Neural cell (in vitro differentiated cells): ENCODE results near the gene LIPC. TPM values are rescaled to one million over a fixed set of nuclear protein-coding genes. Genes with fewer than 3 reads are reported as not detected.

Experiments used
- H2AFZ ChIP-seq: fragments of 200-600, 300-800 bp; sonication (generic), shearing (Covaris generic); 2 replicates; pipeline ENCODE4 v1.6.0; 2014; ENCODE audit warnings: low read depth, mild to moderate bottlenecking, antibody characterized with exemption, low read length, moderate library complexity
- H3F3A ChIP-seq: fragments of 200-600 bp; shearing (Covaris generic); 2 replicates; pipeline ENCODE4 v1.6.1; 2016; ENCODE audit warnings: mild to moderate bottlenecking, moderate library complexity, mixed read lengths, antibody characterized with exemption, low read length; ENCODE audit not compliant: insufficient read depth, poor library complexity, severe bottlenecking
- H3K27ac ChIP-seq: fragments of 200-600, 300-800 bp; sonication (generic), shearing (Covaris generic); 2 replicates; pipeline ENCODE4 v1.5.1; 2014; ENCODE audit warnings: mild to moderate bottlenecking, low read length, moderate library complexity
- H3K27me3 ChIP-seq: fragments of 300-800, 200-600 bp; sonication (generic), shearing (Covaris generic); 2 replicates; pipeline ENCODE4 v1.6.0; 2014; ENCODE audit warnings: mild to moderate bottlenecking, low read depth, low read length, moderate library complexity; ENCODE audit not compliant: insufficient read depth
- H3K36me3 ChIP-seq: fragments of 300-800, 200-600 bp; sonication (generic), shearing (Covaris generic); 2 replicates; pipeline ENCODE4 v1.5.1; 2014; ENCODE audit warnings: mild to moderate bottlenecking, antibody characterized with exemption, low read length, moderate library complexity; ENCODE audit not compliant: insufficient read depth
- H3K4me2 ChIP-seq: fragments of 300-800, 200-600 bp; sonication (generic), shearing (Covaris generic); 2 replicates; pipeline ENCODE4 v1.6.0; 2014; ENCODE audit warnings: mild to moderate bottlenecking, low read length
- H3K4me3 ChIP-seq: fragments of 300-800, 200-600 bp; sonication (generic), shearing (Covaris generic); 2 replicates; pipeline ENCODE4 v1.5.1; 2014; ENCODE audit warnings: mild to moderate bottlenecking, low read length, moderate library complexity
- H3K79me2 ChIP-seq: fragments of 200-600 bp; shearing (Covaris generic); replicated peaks from 2 replicates; pipeline ENCODE4 v1.6.0; 2014; ENCODE audit warnings: mild to moderate bottlenecking, low read length, moderate library complexity; ENCODE audit not compliant: insufficient read depth
- H3K9ac ChIP-seq: fragments of 300-800, 200-600 bp; sonication (generic), shearing (Covaris generic); 2 replicates; pipeline ENCODE4 v1.6.1; 2016; ENCODE audit warnings: mild to moderate bottlenecking, low read length, mixed read lengths
- H3K9me2 ChIP-seq: fragments of 200-600 bp; shearing (Covaris generic); 2 replicates; pipeline ENCODE4 v1.6.1; 2016; ENCODE audit warnings: mild to moderate bottlenecking, low read length, mixed read lengths; ENCODE audit not compliant: insufficient read depth
- H3K9me3 ChIP-seq: fragments of 200-600, 300-800 bp; sonication (generic), shearing (Covaris generic); 2 replicates; pipeline ENCODE4 v1.6.1; 2016; ENCODE audit warnings: mild to moderate bottlenecking, mixed run types, low read length, moderate library complexity, mixed read lengths
- H4K20me1 ChIP-seq: fragments of 200-600 bp; shearing (Covaris generic); 2 replicates; pipeline ENCODE4 v1.6.1; 2016; ENCODE audit warnings: mild to moderate bottlenecking, mixed run types; ENCODE audit not compliant: insufficient read depth
- EP300 ChIP-seq: fragments of 450-650 bp; conservative IDR thresholded peaks from 2 replicates; pipeline ENCODE4 v1.6.1; 2014; ENCODE audit warnings: antibody characterized with exemption, mild to moderate bottlenecking, moderate library complexity; ENCODE audit not compliant: poor library complexity, severe bottlenecking
- EZH2 ChIP-seq: fragments of 200-600, 300-800 bp; shearing (Covaris generic), sonication (generic); IDR thresholded peaks from 2 replicates; pipeline ENCODE4 v1.6.1; 2014; ENCODE audit warnings: antibody characterized with exemption, low read length, borderline replicate concordance, mild to moderate bottlenecking; ENCODE audit not compliant: insufficient read depth, poor library complexity, severe bottlenecking
- MXI1 ChIP-seq: fragments of 450-650 bp; conservative IDR thresholded peaks from 2 replicates; pipeline ENCODE4 v1.6.1; 2014; ENCODE audit warnings: antibody characterized with exemption, mild to moderate bottlenecking; ENCODE audit not compliant: poor library complexity, severe bottlenecking
- POLR2AphosphoS5 ChIP-seq: IDR thresholded peaks from 2 replicates; pipeline ENCODE4 v1.6.1; 2012
- RAD21 ChIP-seq: fragments of 450-650 bp; conservative IDR thresholded peaks from 2 replicates; pipeline ENCODE4 v1.6.1; 2014; ENCODE audit warnings: antibody characterized with exemption, mild to moderate bottlenecking, moderate library complexity
- SMC3 ChIP-seq: fragments of 450-650 bp; conservative IDR thresholded peaks from 2 replicates; pipeline ENCODE4 v1.6.1; 2014; ENCODE audit warnings: antibody characterized with exemption, mild to moderate bottlenecking, moderate library complexity; ENCODE audit not compliant: poor library complexity
- TAF1 ChIP-seq: IDR thresholded peaks from 2 replicates; pipeline ENCODE4 v1.6.1; 2012; ENCODE audit warnings: low read depth
- polyA plus RNA-seq: library from polyadenylated mRNA; depleted of rRNA; stranded (reverse); fragments of >200 nt; gene quantifications from 2 replicates; pipeline ENCODE4 v1.2.3, GENCODE V29; 2014
- TF ChIP-seq, protein P1 (sequence below): IDR thresholded peaks from 2 replicates; pipeline ENCODE4 v1.6.1; 2012; ENCODE audit warnings: borderline replicate concordance
- TF ChIP-seq, protein P2 (sequence below): fragments of 450-650 bp; IDR thresholded peaks from 2 replicates; pipeline ENCODE4 v1.5.1; 2014; ENCODE audit warnings: antibody characterized with exemption, mild to moderate bottlenecking, moderate library complexity; ENCODE audit not compliant: poor library complexity, severe bottlenecking

The LIPC gene
- polyA plus RNA-seq, 1 donor from 2014 or later, result not detected

- Histone ChIP-seq H3K4me3 (no peak overlapping the region), H3K9ac (no peak overlapping the region), H4K20me1 (no peaks in the 10 kb centered on the region), H3K27ac (no peak overlapping the region), H3K79me2 (no peaks in the 10 kb centered on the region), H3K9me3 (no peaks in the 10 kb centered on the region), H3K36me3 (no peaks in the 10 kb centered on the region), H3K27me3 (no peaks in the 10 kb centered on the region), H3K9me2 (no peaks in the 10 kb centered on the region), H2AFZ (no peak overlapping the region), H3K4me2 (no peak overlapping the region), H3F3A (no peaks in the 10 kb centered on the region)
- TF ChIP-seq EP300, result no peak
- no peak for TF ChIP-seq SMC3
- TF ChIP-seq RAD21, result no peak
- no peak for TF ChIP-seq EZH2
- TF ChIP-seq, protein P1, sequence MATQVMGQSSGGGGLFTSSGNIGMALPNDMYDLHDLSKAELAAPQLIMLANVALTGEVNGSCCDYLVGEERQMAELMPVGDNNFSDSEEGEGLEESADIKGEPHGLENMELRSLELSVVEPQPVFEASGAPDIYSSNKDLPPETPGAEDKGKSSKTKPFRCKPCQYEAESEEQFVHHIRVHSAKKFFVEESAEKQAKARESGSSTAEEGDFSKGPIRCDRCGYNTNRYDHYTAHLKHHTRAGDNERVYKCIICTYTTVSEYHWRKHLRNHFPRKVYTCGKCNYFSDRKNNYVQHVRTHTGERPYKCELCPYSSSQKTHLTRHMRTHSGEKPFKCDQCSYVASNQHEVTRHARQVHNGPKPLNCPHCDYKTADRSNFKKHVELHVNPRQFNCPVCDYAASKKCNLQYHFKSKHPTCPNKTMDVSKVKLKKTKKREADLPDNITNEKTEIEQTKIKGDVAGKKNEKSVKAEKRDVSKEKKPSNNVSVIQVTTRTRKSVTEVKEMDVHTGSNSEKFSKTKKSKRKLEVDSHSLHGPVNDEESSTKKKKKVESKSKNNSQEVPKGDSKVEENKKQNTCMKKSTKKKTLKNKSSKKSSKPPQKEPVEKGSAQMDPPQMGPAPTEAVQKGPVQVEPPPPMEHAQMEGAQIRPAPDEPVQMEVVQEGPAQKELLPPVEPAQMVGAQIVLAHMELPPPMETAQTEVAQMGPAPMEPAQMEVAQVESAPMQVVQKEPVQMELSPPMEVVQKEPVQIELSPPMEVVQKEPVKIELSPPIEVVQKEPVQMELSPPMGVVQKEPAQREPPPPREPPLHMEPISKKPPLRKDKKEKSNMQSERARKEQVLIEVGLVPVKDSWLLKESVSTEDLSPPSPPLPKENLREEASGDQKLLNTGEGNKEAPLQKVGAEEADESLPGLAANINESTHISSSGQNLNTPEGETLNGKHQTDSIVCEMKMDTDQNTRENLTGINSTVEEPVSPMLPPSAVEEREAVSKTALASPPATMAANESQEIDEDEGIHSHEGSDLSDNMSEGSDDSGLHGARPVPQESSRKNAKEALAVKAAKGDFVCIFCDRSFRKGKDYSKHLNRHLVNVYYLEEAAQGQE, result no peak
- TF ChIP-seq MXI1, result no peak
- no peak for TF ChIP-seq POLR2AphosphoS5
- no peak for TF ChIP-seq TAF1
- TF ChIP-seq, protein P2, sequence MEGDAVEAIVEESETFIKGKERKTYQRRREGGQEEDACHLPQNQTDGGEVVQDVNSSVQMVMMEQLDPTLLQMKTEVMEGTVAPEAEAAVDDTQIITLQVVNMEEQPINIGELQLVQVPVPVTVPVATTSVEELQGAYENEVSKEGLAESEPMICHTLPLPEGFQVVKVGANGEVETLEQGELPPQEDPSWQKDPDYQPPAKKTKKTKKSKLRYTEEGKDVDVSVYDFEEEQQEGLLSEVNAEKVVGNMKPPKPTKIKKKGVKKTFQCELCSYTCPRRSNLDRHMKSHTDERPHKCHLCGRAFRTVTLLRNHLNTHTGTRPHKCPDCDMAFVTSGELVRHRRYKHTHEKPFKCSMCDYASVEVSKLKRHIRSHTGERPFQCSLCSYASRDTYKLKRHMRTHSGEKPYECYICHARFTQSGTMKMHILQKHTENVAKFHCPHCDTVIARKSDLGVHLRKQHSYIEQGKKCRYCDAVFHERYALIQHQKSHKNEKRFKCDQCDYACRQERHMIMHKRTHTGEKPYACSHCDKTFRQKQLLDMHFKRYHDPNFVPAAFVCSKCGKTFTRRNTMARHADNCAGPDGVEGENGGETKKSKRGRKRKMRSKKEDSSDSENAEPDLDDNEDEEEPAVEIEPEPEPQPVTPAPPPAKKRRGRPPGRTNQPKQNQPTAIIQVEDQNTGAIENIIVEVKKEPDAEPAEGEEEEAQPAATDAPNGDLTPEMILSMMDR, result no peak
These were observed 155.7 kb downstream of the LIPC start for GRCh38 chr15:58587486-58587885.

- TF ChIP-seq EZH2 (no peak), EP300 (no peak), MXI1 (no peak), RAD21 (no peak), POLR2AphosphoS5 (no peak), TAF1 (no peak), SMC3 (no peak)
- TF ChIP-seq, protein P1, result no peak
- TF ChIP-seq, protein P2, result no peak
- Histone ChIP-seq H3K9me3 (no peaks in the 10 kb centered on the region), H3K9ac (no peak overlapping the region)
These were observed 156.3 kb downstream of the LIPC start for GRCh38 chr15:58588096-58588495.

More at GRCh38 chr15:58588096-58588495, 156.3 kb downstream of the LIPC start:
- H4K20me1 ChIP-seq, result no peaks in the 10 kb centered on the region
- no peaks in the 10 kb centered on the region for H3F3A ChIP-seq
- no peaks in the 10 kb centered on the region for H3K79me2 ChIP-seq
- H3K27me3 ChIP-seq, result no peaks in the 10 kb centered on the region
- no peaks in the 10 kb centered on the region for H3K36me3 ChIP-seq
- H3K27ac ChIP-seq, result no peak overlapping the region
- H3K9me2 ChIP-seq, result no peaks in the 10 kb centered on the region
- H2AFZ ChIP-seq, result no peak overlapping the region
- H3K4me3 ChIP-seq, result no peak overlapping the region
- no peak overlapping the region for H3K4me2 ChIP-seq
